ENCODE data around the gene LITAF.

The LITAF gene

DNA sequence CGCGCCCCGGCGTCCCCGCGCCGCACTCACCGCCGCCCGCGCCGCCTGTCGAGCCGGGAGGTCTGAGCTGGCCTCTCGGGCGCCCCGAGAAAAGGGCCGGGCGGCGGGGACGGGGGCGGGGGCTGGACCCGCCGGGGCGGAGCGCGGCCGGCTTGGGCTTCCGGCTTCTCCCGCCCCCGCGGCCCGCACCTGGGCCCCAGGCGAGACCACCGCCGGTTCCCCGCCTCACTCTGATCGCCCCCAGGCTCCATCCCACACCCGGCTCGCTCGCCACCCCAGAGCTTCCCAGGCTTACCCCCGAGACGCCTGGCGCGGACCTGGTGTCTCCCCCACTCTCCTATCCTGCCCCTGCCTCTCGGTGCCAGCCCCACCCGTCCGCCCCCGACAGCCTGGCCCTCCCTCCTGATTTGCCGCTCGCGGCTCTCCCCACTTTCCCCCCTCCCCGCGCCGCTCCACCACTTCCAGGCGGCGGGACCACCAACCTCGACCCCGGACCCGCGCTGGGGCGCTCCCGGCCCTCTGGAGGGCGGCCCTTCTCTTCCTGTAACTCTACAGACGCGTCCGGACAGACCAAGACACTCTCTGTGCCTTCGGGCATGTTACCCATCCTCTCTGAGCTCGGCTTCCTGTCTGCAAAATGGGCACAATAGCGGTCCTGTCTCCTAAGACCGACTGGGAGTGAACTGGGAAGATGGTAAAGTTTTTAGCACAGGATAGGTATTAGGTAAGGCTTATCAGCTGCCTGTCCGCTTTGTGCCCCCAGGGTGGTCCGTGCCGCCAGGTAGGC lies at the start of gene LITAF:
Gene LITAF (minus strand): TSS at position 64 of the 787 bp plus-strand sequence. CDS start 30,189 bp downstream, outside the sequence.
- DNase-seq: peak; percentile 17 to 75

DNA sequence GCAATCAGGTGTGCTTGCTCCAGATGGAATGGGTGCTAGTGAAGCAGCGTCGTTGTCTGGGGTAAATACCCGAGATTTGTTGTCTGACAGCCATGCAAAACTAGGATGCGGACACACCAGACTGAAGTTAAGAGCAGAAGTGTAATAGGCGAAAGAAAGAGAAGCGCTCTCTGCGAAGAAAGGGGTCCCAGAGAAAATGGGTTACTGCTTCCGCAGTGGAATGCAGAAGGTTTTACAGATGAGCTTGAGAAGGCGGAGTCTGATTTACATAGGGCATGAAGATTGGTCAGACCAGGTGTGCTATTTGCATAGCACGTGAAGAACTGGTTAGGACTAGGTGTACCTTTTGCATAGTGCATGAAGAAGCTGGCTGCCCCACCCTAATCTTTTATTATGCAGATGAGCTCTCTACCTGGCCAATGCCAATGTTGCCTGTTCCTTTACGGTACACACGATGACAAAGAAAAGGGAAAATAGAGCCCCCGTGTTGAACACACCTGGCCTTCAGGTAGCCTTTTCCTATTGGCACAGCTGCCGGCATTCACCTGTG lies 49.5 kb upstream of the LITAF start:
- no peak for DNase-seq

DNA sequence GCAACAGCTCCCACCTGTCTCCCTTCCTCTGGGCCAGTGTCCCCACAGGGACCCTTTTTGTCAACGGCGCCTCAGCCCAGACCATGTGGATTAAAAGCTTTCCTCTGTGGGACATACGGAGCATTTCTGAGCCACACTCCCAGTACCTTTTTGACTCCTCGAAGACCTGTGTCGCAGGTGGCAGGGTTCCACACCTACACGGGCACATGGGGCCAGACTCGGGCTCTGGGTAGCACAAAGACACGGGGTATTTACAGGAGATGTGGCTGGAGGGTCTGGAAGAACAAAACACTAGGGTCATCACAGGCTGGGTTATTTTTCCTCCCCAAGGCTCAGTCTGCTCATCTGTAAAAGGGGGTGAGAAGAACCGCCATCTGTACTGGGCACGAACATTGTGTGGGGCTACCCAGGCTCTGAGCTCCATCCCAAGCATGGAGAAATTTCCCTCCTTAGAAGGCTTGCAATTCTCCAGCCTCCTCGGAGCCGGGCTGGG lies 49.0 kb upstream of the LITAF start:
- DNase-seq: no peak

DNA sequence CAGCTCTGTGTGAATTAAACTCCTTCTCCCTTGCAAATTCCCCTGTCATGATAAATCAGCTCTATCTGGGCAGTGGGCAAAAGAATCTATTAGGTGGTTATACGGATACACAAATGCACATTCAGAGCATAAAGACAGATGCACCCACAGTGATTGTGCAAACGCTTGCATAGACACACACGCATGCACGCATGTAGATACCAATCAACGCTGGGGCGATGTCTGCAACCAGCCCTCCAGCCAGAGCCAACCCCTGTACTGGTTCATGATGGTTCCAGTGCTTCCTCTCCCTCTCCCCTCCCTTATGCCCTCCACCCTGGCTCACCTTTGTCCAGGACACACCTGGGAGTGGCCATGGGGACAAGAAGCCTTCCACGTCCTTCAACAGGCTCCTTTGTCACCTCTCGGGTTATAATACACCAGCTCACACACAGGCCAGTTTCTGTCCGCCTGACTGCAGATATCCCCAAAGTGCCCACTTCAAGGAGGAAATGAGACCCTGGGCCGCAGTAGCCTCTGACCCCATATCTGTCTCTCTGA lies 48.5 kb upstream of the LITAF start:
- no peak for DNase-seq

DNA sequence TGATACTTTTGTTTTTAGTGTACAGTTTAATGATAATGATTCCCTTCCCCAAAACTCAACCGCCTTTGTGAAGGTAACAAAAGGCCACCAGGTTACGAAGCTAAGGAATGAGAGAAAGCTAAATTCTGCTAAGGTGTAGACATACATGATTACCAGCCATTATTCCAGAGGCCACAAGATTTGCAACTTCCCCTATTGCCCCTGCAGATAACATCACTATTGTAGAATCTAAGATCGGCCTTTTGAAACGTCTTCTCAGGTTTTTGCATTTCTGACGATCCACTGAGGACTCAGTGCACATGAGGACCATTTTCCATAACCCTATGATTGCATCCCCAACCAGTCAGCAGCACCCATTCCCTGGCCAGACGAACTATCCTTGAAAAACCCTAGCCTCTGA lies 47.6 kb upstream of the LITAF start:
- no peak for DNase-seq

DNA sequence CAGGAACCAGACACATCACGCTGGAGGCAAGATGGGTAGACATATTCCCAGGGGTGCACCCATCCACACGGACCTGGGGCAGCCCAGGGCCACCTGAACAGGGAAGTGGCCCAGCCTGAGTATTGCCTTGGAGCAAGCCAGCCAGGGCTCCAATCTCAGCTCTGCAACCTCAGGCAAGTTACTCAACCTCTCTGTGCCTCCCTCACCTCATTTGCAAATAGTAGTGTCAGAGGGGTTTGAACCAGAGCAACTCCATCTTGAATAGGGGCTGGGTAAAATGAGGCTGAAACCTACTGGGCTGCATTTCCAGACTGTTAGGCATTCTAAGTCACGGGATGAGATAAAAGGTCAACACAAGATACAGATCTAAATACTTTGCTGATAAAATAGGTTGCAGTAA lies 46.4 kb upstream of the LITAF start:
- DNase-seq: no peak

DNA sequence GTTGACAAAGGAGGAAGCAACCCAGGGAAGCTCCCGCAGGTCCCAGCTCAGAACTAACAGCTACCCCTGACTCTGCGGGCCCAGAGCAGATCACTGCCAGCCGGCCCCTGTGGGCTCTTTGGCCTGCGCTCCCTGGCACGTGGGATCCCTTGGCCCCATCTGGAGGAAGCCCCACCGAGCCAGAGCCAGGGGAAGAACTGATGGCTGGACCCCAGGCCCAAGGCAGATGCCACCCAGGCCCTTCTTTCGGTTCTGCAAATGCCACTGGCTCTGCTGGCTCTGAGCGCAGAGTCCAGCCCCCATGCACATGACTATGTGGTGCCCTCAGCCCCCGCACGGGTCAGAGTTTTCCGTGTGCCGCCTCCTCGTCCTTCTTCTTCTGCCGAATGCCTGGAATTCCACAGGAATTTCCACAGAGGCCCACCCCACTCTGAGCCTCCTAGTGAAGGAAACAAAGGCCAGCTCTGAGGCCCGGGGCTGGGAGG lies 45.8 kb upstream of the LITAF start:
- peak in 1 of 2 donors; percentile 22 for DNase-seq

DNA sequence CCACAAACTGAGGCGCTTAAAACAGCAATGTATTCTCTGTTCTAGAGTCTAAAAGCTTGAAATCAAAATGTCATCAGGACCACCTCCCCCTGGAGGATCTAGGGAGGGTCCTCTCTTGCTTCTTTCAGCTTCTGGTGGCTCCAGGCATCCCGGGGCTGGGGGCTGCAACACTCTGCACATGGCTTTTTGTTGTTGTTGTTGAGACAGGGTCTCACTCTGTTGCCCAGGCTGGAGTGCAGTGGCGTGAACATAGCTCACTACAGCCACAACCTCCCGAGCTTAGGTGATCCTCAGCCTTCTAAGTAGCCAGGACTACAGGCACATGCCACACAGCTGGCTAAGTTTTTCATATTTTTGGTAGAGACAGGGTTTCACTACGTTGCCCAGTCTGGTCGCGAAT lies 44.5 kb upstream of the LITAF start:
- no peak for DNase-seq

DNA sequence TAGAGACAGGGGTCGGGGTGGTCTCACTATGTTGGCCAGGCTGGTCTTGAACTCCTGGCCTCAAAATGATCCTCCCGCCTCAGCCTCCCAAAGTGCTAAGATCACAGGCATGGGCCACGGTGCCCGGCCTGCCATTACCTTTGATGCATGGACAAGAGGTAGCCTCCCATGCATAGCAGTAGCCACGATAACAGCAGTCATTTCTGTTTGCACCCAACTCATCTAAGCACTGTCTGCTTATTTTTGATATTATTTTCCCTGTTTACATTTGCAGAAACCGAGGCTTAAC lies 44.0 kb upstream of the LITAF start:
- no peak for DNase-seq

DNA sequence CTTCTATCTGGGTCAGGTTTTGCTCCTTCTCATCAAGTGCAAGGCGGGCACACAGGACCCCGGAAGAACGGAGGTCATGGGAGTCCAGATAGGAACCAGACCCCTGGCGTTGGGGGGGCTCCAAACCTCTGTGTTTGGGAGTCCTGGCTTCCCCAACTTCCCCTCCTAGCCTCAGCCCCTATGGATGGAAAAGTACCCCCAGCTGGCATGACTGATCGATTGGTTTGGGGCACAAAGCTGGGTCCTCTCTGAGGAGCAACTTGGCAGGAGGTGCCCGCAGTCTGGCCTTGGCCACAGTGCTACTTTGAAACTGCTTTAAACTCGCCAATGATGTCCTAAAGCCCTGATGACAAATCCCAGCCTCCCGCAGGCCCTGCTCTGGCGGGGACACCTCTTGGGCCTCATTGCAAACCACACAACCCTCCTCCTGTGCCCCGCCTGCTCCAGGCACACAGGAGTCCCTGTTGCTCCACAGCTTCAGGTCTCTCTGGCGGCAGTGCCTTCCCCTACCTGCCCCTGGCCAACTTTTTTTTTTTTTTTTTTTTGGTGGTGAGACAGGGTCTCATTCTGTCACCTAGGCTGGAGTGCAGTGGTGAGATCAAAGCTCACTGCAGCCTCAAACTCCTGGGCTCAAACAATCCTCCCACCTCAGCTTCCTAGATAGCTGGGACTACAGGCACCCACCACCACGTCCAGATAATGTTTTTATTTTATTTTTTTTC lies 43.5 kb upstream of the LITAF start:
- DNase-seq: no peak

DNA sequence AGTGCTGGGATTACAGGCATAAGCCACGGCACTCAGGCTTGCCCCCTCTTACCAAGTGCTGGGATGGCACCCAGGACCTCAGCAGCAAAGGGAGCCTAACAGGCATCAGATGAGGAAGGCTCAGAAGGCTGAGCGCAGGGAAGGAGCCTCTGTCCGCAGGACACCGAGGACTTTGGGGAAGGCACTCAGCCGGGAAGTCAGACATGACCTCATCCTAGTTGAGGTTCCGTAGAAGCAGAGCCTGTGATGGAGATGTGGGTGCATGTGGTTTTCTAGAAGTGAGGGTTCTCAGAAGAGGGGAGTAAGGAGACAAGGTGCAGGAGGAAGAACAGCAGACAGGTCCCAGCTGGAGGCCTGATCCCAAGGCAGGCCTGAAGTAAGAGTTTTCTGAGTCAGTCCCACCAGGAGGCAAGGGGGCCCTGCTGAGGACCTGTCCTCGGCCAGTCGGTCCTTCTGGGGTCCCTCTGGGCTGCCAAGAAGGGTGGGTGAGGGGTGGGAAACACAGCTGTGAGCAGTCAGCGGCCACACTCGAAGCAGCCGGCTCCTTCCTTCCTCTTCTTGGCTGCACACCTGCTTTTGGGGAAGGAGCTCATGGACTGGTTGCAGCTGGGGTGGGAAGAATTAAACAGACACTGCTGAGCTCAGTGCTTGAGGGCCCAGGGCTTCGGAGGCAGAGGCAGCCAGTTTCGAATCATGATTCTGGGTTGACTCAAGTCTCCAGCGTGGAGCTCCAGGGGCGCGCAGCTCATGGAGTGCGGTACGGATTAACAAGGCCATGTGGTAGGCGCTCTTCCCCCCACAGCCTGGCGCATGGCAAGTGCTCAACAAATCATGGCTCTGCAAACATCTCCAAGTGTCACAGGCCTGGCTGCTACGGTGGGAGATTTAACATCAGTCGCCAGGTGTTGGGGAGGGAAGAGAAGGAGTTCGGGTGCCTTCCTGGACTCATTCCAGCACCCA lies 42.6 kb upstream of the LITAF start:
- DNase-seq: no peak

DNA sequence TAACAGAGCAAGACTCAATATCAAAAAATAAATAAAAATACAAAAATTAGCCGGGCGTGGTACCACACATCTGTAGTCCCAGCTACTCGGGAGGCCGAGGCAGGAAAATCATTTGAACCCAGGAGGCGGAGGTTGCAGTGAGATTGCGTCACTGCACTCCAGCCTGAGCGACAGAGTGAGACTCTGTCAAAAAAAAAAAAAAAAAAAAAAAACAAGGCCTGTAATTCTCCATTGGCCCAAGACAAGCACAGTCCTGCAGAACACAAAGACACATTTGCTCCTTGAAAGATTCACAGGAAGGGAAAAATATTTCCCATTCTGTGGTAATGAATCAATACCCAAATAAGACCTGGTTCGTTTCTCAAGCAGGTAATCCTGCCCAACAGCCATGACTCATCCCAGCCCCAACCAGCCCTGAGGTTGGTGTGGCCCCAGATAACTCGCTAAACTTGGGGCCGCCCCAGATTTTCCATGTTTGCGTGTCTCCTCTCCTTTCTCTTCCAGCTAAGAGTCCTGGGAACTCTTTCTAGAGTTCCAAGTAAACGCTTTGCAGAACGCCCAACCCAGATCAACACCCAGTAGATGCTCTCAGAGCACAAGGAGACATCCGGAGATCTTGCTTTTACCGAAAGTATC lies 41.2 kb upstream of the LITAF start:
- no peak for DNase-seq

DNA sequence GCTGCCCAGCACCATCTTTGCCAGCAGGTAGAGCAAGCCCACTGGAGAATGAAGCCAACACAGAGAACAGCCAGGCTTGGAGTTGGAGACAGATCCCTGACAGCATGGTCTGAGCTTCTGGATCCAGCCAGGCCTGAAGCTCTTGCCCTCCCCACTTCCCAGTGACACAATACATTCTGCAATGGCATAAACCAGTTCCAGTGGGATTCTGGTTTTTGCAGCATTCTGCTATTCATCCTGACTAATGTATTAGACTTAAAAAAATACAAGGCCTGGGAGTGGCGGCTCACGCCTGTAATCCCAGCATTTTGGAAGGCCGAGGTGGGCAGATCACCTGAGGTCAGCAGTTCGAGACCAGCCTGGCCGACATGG lies 40.6 kb upstream of the LITAF start:
- no peak for DNase-seq

DNA sequence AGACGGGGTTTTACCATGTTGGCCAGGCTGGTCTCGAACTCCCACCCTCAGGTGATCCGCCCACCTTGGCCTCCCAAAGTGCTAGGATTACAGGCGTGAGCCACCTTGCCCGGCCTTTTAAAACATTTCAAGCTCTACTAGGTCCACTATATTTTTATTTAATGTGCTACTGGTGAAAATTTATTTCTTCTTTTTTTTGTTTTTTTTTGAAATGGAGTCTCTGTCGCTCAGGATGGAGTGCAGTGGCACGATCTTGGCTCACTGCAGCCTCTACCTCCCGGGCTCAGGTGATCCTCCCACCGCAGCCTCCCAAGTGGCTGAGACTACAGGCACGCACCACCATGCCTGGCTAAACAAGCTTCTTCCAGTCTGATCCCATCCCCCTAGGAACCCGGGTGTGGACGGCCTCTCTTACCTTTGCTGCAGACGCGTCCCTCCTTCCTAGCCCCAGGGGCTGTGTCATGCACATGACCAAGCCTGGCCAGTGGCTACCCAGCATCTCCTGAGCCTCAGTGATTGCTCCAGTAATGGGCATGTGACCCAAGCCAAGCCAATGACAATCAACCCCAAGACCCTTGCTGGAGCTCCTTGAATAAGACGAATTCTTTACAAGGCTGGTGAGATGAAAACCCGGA lies 40.1 kb upstream of the LITAF start:
- no peak for DNase-seq

DNA sequence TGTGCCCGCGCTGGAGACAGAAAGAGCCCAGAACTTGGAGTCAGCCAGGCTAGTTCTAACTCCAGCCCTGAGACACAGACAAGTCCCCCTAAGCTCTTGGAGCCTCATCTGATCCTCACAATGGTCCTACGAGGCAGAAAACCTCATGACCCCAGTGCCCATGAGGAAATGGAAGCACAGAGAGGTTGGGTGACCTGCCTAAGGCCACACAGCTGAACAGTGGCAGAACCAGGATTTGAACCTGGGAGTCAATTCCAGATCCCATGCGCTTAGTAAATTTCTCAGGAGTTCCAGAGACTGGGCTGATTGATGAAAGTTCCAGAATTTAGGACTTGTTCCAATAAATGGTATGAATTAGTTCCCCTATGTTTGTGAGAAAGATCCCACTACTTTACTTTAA lies 39.0 kb upstream of the LITAF start:
- DNase-seq: no peak

DNA sequence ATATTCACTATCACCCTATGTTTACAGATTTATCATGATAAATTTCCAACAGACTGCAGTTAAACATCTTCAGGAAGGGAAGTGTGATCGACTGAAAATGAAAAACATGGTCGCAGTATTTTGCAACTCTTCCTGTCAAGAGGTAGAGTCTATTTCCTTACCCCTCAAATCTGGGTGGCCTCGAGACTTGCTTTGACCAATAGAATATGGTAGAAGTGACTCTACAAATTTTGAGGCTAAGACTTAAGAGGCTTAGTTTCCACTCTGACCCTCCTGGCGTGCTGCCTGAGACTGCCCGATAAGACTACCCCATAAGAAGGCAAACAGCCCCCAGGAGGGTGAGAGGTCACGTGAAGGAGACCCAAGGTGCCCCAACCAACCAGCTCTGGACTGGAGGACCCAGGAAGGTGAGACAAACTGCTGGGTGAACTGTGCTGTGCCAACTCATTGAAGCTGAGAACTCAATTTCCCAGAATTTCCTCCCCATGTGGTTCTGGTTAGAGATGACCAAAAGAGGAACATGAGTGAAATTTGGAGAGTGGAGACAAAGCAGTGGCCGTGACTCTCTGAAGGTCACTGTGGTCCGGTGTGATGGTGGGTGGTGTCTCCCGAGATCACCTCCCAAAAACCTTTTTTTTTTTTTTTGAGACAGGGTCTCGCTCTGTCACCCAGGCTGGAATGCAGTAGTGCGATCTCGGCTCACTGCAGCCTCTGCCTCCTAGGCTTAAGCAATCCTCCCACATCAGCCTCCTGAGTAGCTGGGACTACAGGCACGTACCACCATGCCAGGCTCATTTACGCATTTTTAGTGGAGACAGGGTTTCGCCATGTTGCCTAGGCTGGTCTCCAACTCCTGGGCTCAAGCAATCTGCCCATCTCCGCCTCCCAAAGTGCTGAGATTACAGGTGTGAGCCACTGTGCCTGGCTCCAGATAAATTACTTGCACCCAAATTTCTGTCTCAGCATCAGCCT lies 38.2 kb upstream of the LITAF start:
- no peak for DNase-seq

DNA sequence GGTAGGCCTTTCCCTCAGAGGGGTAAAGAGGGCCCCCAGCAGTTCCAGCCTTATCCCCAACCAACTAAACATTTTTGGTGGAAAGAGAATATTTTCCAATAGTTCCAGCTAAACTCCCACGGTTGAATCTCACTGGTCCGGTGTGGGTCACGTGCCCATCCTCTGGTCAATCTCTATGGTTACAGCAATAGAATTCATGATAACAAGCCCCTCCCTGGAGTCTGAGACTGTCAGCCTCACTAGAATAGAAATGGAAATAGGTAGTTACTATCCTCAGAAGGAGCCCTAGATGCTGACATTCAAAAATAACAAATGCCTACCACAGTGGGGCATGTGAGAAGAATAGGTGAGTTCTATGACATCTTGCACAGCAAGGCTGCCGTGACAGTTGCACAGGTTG lies 37.5 kb upstream of the LITAF start:
- DNase-seq: no peak

DNA sequence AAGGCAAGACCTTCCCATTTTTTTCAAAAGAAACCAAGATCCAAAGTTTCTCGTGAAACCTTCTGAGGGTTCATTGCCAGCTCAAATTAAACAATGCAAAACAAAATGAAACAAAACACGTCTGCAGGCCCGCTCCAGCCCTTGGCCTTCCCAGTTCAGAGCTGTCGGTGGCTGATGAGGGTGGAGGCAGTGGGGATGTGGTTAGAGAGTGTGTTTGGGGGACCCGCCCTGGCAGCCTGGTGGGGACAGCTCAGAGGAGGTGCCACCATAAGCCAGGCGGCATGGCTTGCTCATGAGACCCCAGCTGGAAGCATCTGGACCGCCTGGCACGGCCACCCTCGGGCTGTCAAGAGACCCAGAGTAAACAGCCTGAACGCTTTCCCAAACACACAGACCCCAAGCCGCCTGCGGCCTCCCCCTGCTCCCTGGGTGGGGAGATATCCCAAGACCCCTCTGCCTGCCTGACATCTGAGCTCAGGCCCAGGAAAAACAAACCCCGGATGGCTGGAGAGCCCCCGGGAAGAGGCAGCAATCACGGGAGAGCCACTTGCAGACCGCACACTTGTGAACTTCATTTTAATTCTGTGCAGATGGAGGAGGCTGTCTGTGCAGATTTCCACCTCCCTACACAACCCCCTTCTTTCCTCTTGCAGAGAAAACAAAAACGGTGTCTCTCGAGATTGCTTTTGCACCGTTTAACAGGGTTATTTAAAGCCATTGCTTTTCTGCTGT lies 35.4 kb upstream of the LITAF start:
- no peak for DNase-seq

DNA sequence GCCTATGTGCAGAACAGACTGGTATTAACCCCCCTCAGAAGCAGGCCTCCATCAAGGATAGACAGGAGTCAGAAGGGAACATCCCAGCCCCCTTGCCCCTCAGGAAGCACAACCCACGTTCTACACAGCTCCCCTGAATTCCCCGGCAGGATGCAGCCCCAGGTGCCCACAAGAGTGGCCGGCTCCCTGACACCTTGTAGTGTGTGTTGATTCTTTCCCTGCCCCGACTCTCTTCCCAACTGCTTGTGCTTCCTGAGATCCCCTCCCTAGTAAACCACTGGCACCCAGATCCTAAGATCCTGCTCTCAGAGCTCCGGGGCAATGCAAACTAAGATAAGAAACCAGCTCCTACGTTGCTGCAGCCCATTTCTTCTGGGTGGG lies 34.8 kb upstream of the LITAF start:
- DNase-seq: no peak

Measured in hippocampal formation (tissue), 2 donors.